ENCODE results near the gene GPR150. TPM values are rescaled to one million over a fixed set of nuclear protein-coding genes. Genes with fewer than 3 reads are reported as not detected.

GPR150 gene
- total and polyA plus RNA-seq, 10 of the 15 experiments (the other 5 are each of a cell fraction or from before 2014, with no cell fraction given): 0.08 to 1.1 (median 0.37) TPM; not detected in 1

- H3K4me2 ChIP-seq (ENCODE audit: control insufficient read depth, insufficient read depth): no peak overlapping the region
- ATAC-seq: peak; percentile 98
- no TSS peak for BruUV-seq (replicated peaks)
- no peaks in the 10 kb centered on the region for H3K27me3 ChIP-seq (replicated peaks in 1 of 2; ENCODE audit: control insufficient read depth in 2 of 2, insufficient read depth in 2 of 2, low read length in 1 of 2)
- H4K20me1 ChIP-seq (ENCODE audit: control insufficient read depth, insufficient read depth): no peaks in the 10 kb centered on the region
- peak overlapping the region; percentile 88 for H2AFZ ChIP-seq (ENCODE audit: control insufficient read depth, low read depth, low read length)
- ChIA-PET SMC1A (ENCODE audit: uncharacterized antibody, unreplicated experiment) (interaction anchor here (0.6 to 2.7 kb wide), 8 partner anchors 9 to 596 kb away, joined by 3 to 14 read pairs (median 3); no protein-coding TSS in a partner anchor), CTCF (interaction anchor here (0.6 to 2.1 kb wide), 5 partner anchors 9 to 99 kb away, joined by 4 to 20 read pairs (median 4); partner anchors contain the start of genes RFESD and RHOBTB3), RAD21 (ENCODE audit: unreplicated experiment) (interaction anchor here (1.1 kb wide), 1 partner anchor 12 kb away, joined by 3 read pairs; no protein-coding TSS in a partner anchor), POLR2A (no interaction called here)
- intact Hi-C loops (cut with micrococcal nuclease; ENCODE audit: unreplicated experiment): no loop called here
- DNase-seq (ENCODE audit: low read depth, low spot score): no peak
- 74% methylated on average over 4 of the region's 4 CpGs for WGBS (ENCODE audit: insufficient coverage, insufficient replicate concordance, low lambda C conversion rate, missing lambda C conversion rate)
- no peaks in the 10 kb centered on the region for H3K79me2 ChIP-seq (ENCODE audit: control insufficient read depth, insufficient read depth, low read length)
- peak; percentile 75 for FAIRE-seq
- peaks cover 8% of the 10 kb centered on the region; the same call in 1 of the 2 replicates for H3K4me1 ChIP-seq (ENCODE audit: control insufficient read depth, insufficient read depth, low read length)
- H3K9ac ChIP-seq (ENCODE audit: control insufficient read depth, insufficient read depth, low read length): no peak overlapping the region
- no peaks in the 10 kb centered on the region for H3K36me3 ChIP-seq (ENCODE audit: control insufficient read depth in 2 of 2, insufficient read depth in 2 of 2, low read length in 1 of 2)
- in situ Hi-C loops (cut with MboI): no loop called here
- H3K4me3 ChIP-seq: no peak overlapping the region
- peaks cover 6% of the 10 kb centered on the region; the same call in 2 of the 3 replicates for H3K9me3 ChIP-seq (replicated peaks; ENCODE audit: control insufficient read depth, insufficient read depth, low read length)
- no peak overlapping the region for H3K27ac ChIP-seq (ENCODE audit: control insufficient read depth, insufficient read depth)
- no peak for TF ChIP-seq PRDM15 (CRISPR knock-in tag; IDR thresholded peaks at IDR 0.05)
- no peak for TF ChIP-seq CHD2 (IDR thresholded peaks at IDR 0.05; ENCODE audit: borderline replicate concordance, low read depth, low read length)
- TF ChIP-seq FOXM1 (IDR thresholded peaks at IDR 0.05; ENCODE audit: low read depth, low read length): no peak
- no peak for TF ChIP-seq SMAD1 (IDR thresholded peaks at IDR 0.05; ENCODE audit: low read depth, partially characterized antibody)
- no peak for TF ChIP-seq HSF1 (IDR thresholded peaks at IDR 0.05; ENCODE audit: low read depth, low read length)
- TF ChIP-seq RAD51 (IDR thresholded peaks at IDR 0.05): 0 out of 2 replicates have a peak, but pooled peaks have one; percentile 12
- peak; percentile 21 for TF ChIP-seq USF1 (IDR thresholded peaks at IDR 0.05; ENCODE audit: borderline replicate concordance, extremely low read length, insufficient read depth, low read depth, low read length)
- TF ChIP-seq JUNB (IDR thresholded peaks at IDR 0.05): no peak
- peak; percentile 56 for TF ChIP-seq SIX5 (IDR thresholded peaks at IDR 0.05; ENCODE audit: low read depth, low read length, severe bottlenecking)
- TF ChIP-seq GABPA (IDR thresholded peaks at IDR 0.05; ENCODE audit: low read depth): peak; percentile 86
- no peak for TF ChIP-seq E2F8 (IDR thresholded peaks at IDR 0.05; ENCODE audit: low read depth, partially characterized antibody)
- TF ChIP-seq NFYB (IDR thresholded peaks at IDR 0.05; ENCODE audit: insufficient read depth, low read depth, low read length): no peak
- no peak for TF ChIP-seq MEF2B (IDR thresholded peaks at IDR 0.05; ENCODE audit: partially characterized antibody, poor library complexity, severe bottlenecking)
- TF ChIP-seq NR2F1 (conservative IDR thresholded peaks at IDR 0.05): no peak
Observed at GRCh38 chr5:95631991-95632675, 12.2 kb downstream of the GPR150 start.

Data from GM12878 (cell line).